ENCODE data around the gene TXNIP. TPM values are rescaled to one million over a fixed set of nuclear protein-coding genes. Genes with fewer than 3 reads are reported as not detected.

The TXNIP gene
- total and polyA plus RNA-seq, 2 of the 4 experiments (the other 2 are of a cell fraction), result 36.4 to 77.2 TPM

- peak overlapping the region; percentile 65 for H3K27ac ChIP-seq (ENCODE audit: insufficient read depth, low read length)
- H4K8ac ChIP-seq (ENCODE audit: low read depth in 2 of 2, low read length in 2 of 2), result peak overlapping the region; percentile 91 to 95
- H3K4me2 ChIP-seq (ENCODE audit: low read depth, low read length), result peak overlapping the region; percentile 7; the same call in 1 of the 2 replicates
- peak overlapping the region; percentile 61 for H2BK5ac ChIP-seq (ENCODE audit: low read depth, low read length, poor library complexity, severe bottlenecking)
- peak overlapping the region; percentile 83 for H2BK15ac ChIP-seq (ENCODE audit: low read depth, low read length)
- no peak overlapping the region for H3K4me3 ChIP-seq (ENCODE audit: insufficient read depth, low read depth, low read length)
- H3K14ac ChIP-seq (replicated peaks; ENCODE audit: low read depth, low read length), result peak overlapping the region; percentile 93
- no peaks in the 10 kb centered on the region for H3K27me3 ChIP-seq (ENCODE audit: control insufficient read depth, insufficient read depth, low read length)
- TF ChIP-seq ELK1 (IDR thresholded peaks at IDR 0.05; ENCODE audit: borderline replicate concordance, low read depth, low read length), result no peak
- no peak for TF ChIP-seq RAD21 (IDR thresholded peaks at IDR 0.05; ENCODE audit: low read length)
- TF ChIP-seq CEBPB (IDR thresholded peaks at IDR 0.05; ENCODE audit: low read depth, low read length), result peak; percentile 84
- TF ChIP-seq SMC3 (IDR thresholded peaks at IDR 0.05; ENCODE audit: low read depth, low read length), result no peak
- TF ChIP-seq FOS (IDR thresholded peaks at IDR 0.05; ENCODE audit: low read depth, low read length), result peak; percentile 30; the same call in 1 of the 2 replicates
- H2BK120ac ChIP-seq (ENCODE audit: low read depth, low read length), result peak overlapping the region; percentile 94
- no peaks in the 10 kb centered on the region for H4K20me1 ChIP-seq (ENCODE audit: insufficient read depth, low read length)
- H3K36me3 ChIP-seq (ENCODE audit: control insufficient read depth, insufficient read depth, low read length), result no peaks in the 10 kb centered on the region
- DNase-seq (peak; percentile 73), ATAC-seq (ENCODE audit: low read depth) (peak; percentile 52)
- H3K23ac ChIP-seq (ENCODE audit: low read depth, low read length), result peak overlapping the region; percentile 78
- intact Hi-C loops (cut with micrococcal nuclease) (no loop called here), in situ Hi-C loops (cut with MboI; ENCODE audit: low sequenced_read_pairs) (no loop called here), dilution Hi-C loops (cut with HindIII; ENCODE audit: low sequenced_read_pairs, unreplicated experiment) (no loop called here)
- POLR2A ChIA-PET (ENCODE audit: unreplicated experiment), result no interaction called here
- peak overlapping the region; percentile 89 for H4K91ac ChIP-seq (ENCODE audit: insufficient read depth, low read depth, low read length)
- H3K9me1 ChIP-seq (ENCODE audit: insufficient read depth, low read length), result peaks cover 8% of the 10 kb centered on the region
- H2BK20ac ChIP-seq (ENCODE audit: low read depth, low read length), result peak overlapping the region; percentile 80
- no CpG with 5 or more reads among the region's 15 CpGs for WGBS, 2 experiments (ENCODE audit: extremely low coverage in 2 of 2, insufficient read length in 1 of 2)
- peak overlapping the region; percentile 83 for H4K5ac ChIP-seq (ENCODE audit: low read depth, low read length)
- peak overlapping the region; percentile 47; the same call in 1 of the 2 replicates for H3K56ac ChIP-seq (ENCODE audit: extremely low read depth, insufficient read depth, low read length)
- H3K79me1 ChIP-seq (ENCODE audit: low read depth in 1 of 2, low read length in 2 of 2), result peaks cover 0 to 4% of the 10 kb centered on the region in 2 experiments; a peak in 1 of 4 replicates
- H3K18ac ChIP-seq (ENCODE audit: low read depth, low read length), result peak overlapping the region; percentile 75
- CTCF ChIA-PET, result no interaction called here
- no peaks in the 10 kb centered on the region for H3K9me3 ChIP-seq (ENCODE audit: control insufficient read depth, insufficient read depth, low read length)
- H3K4me1 ChIP-seq (ENCODE audit: control insufficient read depth, insufficient read depth, low read length), result peaks cover 13% of the 10 kb centered on the region
- H2AK5ac ChIP-seq (ENCODE audit: low read depth, low read length), result peak overlapping the region; percentile 89
- peak overlapping the region; percentile 65 for H2AK9ac ChIP-seq (replicated peaks; ENCODE audit: low read depth, low read length, poor library complexity)
- no TSS peak for BruUV-seq (replicated peaks)
- peak overlapping the region; percentile 75 for H2AFZ ChIP-seq (replicated peaks; ENCODE audit: low read length, poor library complexity)
- peak overlapping the region; percentile 94 for H3K4ac ChIP-seq (ENCODE audit: low read depth, low read length)
- no peak overlapping the region; the same call in 1 of the 2 replicates for H3K9ac ChIP-seq (ENCODE audit: low read depth, low read length)
Observed at GRCh38 chr1:145985502-145986439, 10.6 kb downstream of the TXNIP start.
